HL-60 (cell line): ENCODE results near the gene ERBB4.

Experiments
- CTCF ChIP-seq: IDR thresholded peaks from one replicate; pipeline ENCODE4 v1.5.1; 2011; ENCODE audit warnings: low read length, control low read depth, inconsistent platforms; ENCODE audit not compliant: insufficient read depth
- POLR2AphosphoS5 ChIP-seq: IDR thresholded peaks from 2 replicates; pipeline ENCODE4 v1.6.1; 2012; ENCODE audit warnings: low read depth
- REST ChIP-seq: IDR thresholded peaks from 2 replicates; pipeline ENCODE4 v1.6.1; 2012; ENCODE audit warnings: low read depth; ENCODE audit not compliant: insufficient replicate concordance

- TF ChIP-seq CTCF (no peak), REST (no peak), POLR2AphosphoS5 (no peak)
Measured at GRCh38 chr2:211867845-211868451, 670.7 kb downstream of the ERBB4 start.
